HK-2 (cell line): ENCODE measurements around the gene IGSF3.

Source experiments
- DNase-seq: peaks from one replicate; pipeline ENCODE4 v3.0.0-alpha.2; 2018; ENCODE audit not compliant: unreplicated experiment

IGSF3 gene

GRCh38 chr1:116667575-116668105 is at the start of gene IGSF3:
Gene IGSF3, minus strand, starts transcription at chr1:116667733. Its CDS starts 1,407 bp downstream, at chr1:116666326.
- peak; percentile 77 for DNase-seq

DNA sequence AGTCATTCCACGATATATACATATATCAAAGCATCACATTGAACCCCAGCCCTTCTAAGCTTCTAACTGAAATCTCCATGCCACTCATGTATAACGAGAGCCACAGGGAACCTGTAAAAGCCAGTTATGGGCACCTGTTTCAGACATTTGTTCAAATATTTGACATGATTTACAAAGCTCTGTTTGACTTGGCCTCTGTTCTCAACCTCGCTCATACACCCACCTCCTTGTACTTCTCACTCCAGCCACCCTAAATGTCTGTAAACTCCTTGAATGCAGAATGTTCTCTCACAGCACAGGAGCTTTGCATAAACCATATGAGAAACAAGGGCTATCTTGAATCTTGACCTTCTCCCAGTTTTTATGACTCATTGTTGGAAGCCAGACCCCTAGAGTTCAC is 49.8 kb upstream of the IGSF3 start:
- DNase-seq = no peak

DNA sequence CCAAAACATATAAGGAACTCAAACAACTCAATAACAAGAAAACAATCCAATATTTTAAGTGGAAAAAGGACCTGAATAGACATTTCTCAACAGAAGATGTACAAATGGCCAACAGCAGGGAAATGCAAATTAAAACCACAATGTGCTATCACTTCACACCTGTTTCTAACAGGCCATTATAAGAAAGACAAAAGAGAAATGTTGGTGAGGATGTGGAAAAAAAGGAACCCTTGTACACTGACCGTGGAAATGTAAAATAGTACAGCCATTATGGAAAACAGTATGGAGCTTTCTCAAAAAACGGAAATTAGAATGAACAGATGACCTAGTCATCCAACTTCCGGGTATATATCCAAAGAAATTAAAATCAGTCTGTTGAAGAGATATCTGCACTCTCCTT is 48.9 kb upstream of the IGSF3 start:
- DNase-seq = no peak

DNA sequence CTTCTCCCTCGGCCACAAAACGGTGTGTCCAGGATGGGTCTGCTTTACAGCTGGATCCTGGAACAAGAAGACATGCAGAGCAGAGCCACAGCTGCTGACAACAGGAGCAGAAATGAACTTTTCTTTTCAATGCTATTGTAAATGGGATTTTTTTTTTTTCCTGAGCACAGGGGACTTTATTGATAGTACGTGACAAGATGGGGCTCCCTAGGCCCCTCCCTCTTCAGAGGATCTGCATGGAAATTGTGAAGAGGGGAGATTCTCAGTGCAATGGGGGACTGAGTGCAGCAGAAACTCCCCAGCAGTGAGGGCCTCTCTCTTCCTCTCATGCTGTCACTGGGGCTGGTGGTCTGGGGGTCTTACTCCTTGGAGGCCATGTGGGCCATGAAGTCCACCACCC is 45.9 kb upstream of the IGSF3 start:
- DNase-seq = no peak

DNA sequence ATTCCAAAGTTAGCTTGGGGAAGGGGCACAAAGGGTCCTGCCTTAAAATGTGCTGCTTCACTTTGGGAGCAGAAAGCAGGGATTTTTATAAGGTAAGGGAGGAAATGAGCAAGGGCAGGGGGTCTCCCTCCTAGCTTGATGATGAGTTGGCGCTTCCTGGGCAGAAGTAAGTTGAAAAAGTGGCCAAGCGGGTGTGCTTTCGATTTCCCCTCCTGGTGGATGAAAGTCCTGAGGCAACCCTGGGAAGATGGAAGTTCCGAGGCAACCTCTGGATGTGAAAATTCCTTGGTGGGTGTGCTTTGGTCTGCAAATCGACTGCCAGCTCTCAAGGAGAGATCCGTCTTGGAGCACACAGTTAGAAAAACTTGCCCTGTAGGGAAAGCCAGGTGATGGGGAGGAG is 45.0 kb upstream of the IGSF3 start:
- no peak for DNase-seq

- DNase-seq = no peak
These were observed 43.8 kb upstream of the IGSF3 start for GRCh38 chr1:116711263-116711840.

DNA sequence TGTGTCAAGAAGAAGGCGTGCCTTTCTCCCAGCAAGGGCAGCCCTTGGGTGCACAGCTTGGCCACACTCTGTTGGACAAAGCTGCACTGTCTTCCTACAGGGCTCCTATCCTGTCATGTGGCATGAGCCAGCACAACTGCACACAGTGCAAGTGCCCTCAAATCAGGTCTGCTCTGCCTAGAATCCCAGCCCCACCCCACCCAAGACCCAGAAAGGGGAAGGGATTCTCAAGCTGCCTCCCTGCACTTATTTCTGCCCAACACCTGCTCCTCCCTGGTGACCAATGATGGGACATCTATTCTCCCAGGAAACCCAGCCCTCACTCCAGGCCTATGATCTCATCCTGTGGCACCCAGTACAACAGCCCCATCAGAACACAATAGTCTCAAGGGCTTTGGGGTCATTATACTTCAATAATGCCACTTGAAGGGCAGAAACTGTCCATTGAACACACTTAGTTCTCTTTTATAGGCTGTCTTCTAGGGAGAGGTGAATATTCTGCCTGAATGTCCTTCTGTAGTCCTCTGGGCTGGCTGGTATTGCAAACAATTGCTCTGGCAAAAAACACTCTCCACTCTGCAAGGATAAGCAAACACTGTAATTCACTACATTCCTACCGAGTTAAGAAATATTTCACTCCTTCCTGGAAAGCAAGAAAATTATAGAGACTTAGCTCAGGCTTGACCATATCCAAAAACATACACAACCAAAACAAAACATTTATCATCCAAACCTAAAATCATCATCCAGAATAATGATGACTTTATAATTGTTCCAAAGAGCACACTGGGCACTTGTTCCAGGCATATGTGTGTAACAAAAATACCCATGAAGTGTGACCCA is 43.1 kb upstream of the IGSF3 start:
- no peak for DNase-seq

DNA sequence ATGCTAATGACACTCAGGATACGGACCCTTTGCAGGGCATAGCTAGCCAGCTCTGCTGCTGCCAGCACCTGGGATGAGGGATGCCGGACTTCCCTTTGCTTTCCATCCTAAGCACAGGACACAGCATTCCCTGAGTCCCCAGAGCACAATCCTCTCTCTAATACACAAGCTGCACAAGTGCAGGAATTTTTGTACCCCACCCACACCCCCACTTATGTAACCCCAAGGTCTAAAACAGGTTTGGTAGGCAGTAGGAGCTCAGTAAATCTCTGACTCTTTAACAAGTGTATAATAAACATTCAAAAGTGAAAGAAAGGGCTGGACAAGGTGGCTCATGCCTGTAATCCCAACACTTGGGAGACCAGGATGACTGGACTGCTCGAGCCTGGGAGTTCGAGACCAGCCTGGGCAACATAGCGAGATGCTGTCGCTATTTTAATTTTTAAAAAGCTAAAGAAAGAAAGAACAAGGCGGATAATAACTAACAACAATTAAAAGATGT is 42.2 kb upstream of the IGSF3 start:
- DNase-seq = no peak

GRCh38 chr1:116708255-116708900 is 40.8 kb upstream of the IGSF3 start:
- no peak for DNase-seq

DNA sequence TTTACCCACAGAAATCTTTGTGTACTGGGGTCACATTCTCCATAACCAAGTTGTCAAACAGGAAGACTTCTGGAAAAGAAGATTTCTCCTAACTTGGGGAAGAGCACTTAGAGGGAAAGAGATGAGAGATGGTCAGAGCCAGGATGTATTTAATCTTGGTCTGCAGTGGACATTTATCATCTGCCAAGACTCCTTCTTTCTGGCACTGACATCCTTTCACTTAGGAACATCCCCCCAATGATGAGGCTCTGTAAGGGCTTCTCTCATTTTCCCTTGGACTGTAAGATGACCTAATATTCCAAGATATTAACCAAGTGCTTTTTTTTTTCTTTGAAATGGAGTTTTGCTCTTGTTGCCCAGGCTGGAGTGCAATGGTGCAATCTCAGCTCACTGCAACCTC is 39.3 kb upstream of the IGSF3 start:
- DNase-seq = no peak

DNA sequence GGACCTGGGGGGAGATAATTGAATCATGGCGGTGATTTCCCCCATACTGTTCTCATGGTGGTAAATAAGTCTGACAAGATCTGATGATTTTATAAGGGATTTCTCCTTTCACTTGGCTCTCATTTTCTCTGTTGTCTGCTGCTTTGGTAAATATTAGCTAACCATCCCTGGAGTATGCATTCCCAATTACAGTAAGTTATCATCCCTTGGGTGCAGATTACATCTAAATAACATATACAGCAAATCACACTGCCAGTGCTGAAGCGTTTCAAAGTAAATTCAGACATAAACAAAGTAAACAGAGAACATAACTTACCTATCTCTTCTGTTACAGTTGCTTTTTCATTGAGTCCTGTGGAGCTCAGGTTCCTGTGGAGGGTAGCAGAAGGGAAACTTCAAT is 38.6 kb upstream of the IGSF3 start:
- DNase-seq = no peak

- DNase-seq = no peak
These were observed 36.7 kb upstream of the IGSF3 start for GRCh38 chr1:116704278-116704677.

DNA sequence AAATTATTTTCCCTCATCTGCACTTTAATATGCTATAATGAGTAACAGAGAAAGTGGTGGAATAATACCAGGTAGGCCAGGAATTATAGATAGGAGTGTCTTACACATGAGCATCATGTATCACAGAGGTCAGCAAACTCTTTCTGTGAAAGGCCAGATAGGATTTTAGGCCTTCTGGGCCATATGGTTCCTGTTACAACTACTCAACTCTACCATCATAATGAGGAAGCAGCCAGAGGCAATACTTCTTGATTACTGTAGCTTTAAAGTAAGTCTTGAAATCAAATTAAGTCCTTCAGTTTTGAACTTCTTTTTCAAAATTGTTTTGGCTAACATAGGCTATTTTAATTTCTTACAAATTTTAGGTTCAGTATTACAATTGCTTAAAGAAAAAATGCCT is 32.1 kb upstream of the IGSF3 start:
- no peak for DNase-seq

DNA sequence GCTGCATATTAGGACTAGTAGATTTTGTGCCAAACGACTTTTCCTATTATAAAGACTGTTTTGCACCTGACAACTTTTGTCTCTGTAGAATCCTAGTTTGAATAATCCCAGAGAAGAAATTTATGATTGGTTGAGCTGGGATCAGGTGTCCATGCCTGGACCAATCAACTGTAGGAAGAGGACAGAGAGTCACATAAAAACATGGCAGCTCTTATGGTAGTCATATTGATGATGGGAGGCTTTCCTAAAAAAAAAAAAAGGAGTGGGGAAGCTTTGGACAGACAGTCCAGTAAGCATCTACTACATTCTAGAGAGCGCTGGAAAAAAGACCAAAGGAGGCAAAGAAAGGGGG is 30.7 kb upstream of the IGSF3 start:
- DNase-seq = no peak

- DNase-seq = no peak
These were observed 30.2 kb upstream of the IGSF3 start for GRCh38 chr1:116697548-116698243.

DNA sequence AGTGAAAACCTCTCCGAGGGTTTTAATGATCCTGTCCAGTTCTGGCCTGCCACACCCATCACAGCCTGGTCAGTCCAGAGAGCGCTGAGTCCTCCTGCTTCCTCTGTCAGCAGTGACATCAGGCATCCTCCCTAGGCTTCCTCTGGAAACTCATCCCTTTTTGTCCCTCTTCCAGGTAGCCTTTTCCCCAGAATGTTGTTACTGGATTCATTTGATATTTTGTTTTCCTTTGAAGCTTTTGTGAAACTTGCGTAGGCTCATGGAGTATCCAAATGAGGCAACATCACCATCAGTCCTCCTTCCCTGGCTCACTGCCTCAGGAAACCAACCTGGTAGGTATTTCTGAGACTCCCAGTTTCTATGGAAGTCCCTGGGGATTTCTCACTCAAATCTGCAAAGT is 27.0 kb upstream of the IGSF3 start:
- DNase-seq = no peak

DNA sequence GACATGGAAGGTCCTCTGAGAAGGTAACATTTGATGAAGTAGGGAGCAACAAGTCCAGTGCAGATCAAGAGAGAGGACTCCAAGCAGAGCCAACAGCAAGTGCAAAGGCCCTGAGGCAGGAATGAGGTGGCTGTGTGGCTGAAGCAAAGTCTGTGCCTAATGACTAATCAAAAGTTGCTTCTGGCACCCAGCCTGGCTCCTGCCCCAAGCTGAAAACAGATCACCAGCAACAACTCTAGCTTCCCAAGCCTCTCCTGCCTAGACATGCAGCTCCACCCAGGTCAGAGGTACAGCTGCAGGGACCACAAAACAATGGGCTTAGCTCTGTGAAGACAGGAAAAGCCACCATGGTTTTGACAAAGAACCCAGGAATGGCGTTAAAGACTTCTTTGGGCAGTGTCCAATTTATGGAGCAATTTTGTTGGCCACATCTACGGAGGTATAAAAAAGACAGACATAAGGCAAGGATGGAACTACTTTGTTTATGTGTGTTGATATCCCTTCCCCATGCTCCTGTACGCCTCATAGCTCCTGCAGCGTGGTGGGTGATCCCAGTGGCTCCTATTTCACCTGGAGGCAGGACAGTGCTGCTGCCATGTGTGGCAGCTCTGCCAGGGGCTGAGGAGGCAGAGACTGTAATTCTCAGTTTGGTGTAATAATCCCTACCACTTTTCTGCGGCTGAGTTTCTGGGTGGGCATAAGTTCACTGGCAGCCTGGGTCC is 26.4 kb upstream of the IGSF3 start:
- DNase-seq = no peak

- DNase-seq = no peak
These were observed 25.3 kb upstream of the IGSF3 start for GRCh38 chr1:116692879-116693278.

GRCh38 chr1:116690849-116691406 is 23.4 kb upstream of the IGSF3 start:
- DNase-seq = no peak

GRCh38 chr1:116690396-116690848 is 22.9 kb upstream of the IGSF3 start:
- no peak for DNase-seq
